NT2/D1 (cell line): ENCODE data around the gene TSHZ3.
A peak's percentile ranks its signal among the peaks of the same experiment; 100 is the strongest.

ENCODE experiments used
- DNase-seq: peaks from one replicate; pipeline ENCODE4 v3.0.0-alpha.2; 2011; ENCODE audit warnings: low read depth, low spot score
- H3K27me3 ChIP-seq: 2 replicates; pipeline ENCODE4 v1.6.0; 2011; ENCODE audit warnings: mild to moderate bottlenecking; ENCODE audit not compliant: insufficient read length, insufficient read depth
- H3K36me3 ChIP-seq: 2 replicates; pipeline ENCODE4 v1.6.1; 2011; ENCODE audit warnings: mild to moderate bottlenecking, low read length, mixed read lengths; ENCODE audit not compliant: insufficient read depth, insufficient read length
- H3K4me1 ChIP-seq: 2 replicates; pipeline ENCODE4 v1.5.1; 2011; ENCODE audit not compliant: insufficient read depth, insufficient read length
- H3K4me3 ChIP-seq: 2 replicates; pipeline ENCODE4 v1.5.1; 2011; ENCODE audit warnings: low read depth; ENCODE audit not compliant: insufficient read length
- H3K9ac ChIP-seq: 2 replicates; pipeline ENCODE4 v1.6.0; 2011; ENCODE audit warnings: low read depth; ENCODE audit not compliant: insufficient read length
- H3K9me3 ChIP-seq: 2 replicates; pipeline ENCODE4 v1.5.1; 2011; ENCODE audit warnings: mild to moderate bottlenecking, low read length; ENCODE audit not compliant: insufficient read depth
- SUZ12 ChIP-seq: IDR thresholded peaks from 2 replicates; pipeline ENCODE4 v1.6.1; 2011; ENCODE audit not compliant: insufficient read length, insufficient read depth; ENCODE audit errors: extremely low read depth
- YY1 ChIP-seq: IDR thresholded peaks from 2 replicates; pipeline ENCODE4 v1.6.1; 2011; ENCODE audit not compliant: insufficient read length, insufficient read depth
- ZNF274 ChIP-seq: IDR thresholded peaks from 2 replicates; pipeline ENCODE4 v1.6.1; 2011; ENCODE audit warnings: mild to moderate bottlenecking, low read depth, low read length

Gene TSHZ3

GRCh38 chr19:31350033-31350692 lies 927 bp upstream of the TSHZ3 start:
- DNase-seq = no peak
- Histone ChIP-seq H3K27me3 (peaks cover 81% of the 10 kb centered on the region), H3K36me3 (no peaks in the 10 kb centered on the region), H3K4me1 (peaks cover 7% of the 10 kb centered on the region), H3K4me3 (peak overlapping the region; percentile 28), H3K9me3 (no peaks in the 10 kb centered on the region), H3K9ac (no peak overlapping the region)
- TF ChIP-seq SUZ12 = no peak
- TF ChIP-seq ZNF274 = no peak
- TF ChIP-seq YY1 = no peak

DNA sequence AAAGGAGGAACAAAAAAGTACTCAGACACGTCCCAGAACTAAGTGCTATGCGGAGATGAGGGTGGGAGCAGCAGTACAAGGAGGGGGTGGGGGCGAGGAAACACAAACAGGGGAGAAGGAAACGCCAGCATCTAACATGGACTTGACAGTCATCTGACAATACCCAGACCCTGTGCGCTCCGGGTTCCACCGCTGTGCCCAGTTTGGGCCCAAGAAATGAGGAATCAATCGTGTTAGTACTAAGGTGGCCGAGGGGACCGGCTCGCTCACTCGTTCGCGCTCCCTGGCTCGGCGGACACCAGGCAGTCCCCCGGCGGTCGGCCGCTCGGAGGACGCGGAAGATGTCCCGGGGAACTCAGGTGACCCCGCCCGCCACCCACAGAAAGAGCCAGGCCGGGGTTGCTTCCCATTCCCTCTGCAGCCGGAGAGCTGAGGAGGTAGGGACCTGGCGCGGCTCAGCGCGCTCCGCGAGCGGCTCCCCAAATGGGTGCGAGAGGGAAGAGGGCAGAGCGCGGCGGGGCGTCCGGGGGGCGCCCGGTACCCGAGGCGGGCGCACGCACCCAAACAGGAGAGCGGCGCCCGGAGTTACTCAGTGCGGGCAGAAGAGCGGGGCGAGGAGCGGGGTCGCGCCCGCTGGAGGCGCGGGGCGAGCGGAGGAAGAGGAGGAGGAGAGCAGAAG lies 616 bp downstream of the TSHZ3 start:
- peak overlapping the region; percentile 24 for H3K9ac ChIP-seq

DNA sequence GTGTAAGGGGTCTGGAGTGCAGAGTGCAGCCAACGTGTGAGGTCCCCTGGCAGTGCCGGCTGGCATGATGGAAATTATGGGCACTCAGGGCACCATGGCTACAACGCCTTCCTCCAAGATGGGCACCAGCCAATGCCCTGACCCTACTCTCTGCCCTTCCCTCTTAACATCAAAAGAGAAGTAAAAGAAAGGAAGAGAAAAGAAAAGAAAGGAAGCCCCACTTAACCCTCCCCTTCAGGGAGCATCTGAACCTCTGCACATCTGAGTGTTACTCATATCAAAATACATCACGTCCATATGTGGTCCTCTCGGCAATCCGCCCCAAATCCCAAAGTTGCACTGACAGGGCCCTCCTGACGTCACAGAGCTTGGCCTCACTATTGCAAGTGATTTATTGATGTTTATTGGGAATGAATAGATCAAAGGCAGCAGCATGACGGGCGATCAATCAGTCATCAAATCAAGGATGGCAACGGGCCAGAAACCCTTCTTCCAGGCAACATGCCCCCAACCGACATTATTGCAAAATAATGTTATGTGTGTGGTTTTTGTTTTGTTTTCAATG lies 1.3 kb downstream of the TSHZ3 start:
- TF ChIP-seq YY1 = no peak
- no peak for TF ChIP-seq ZNF274
- TF ChIP-seq SUZ12 = no peak
- no peak overlapping the region for H3K4me3 ChIP-seq
- no peak overlapping the region for H3K9ac ChIP-seq
- peaks cover 6% of the 10 kb centered on the region for H3K4me1 ChIP-seq
- no peak for DNase-seq
- peaks cover 60% of the 10 kb centered on the region for H3K27me3 ChIP-seq
- H3K36me3 ChIP-seq = no peaks in the 10 kb centered on the region
- no peaks in the 10 kb centered on the region for H3K9me3 ChIP-seq

More for the DNA sequence above, 616 bp downstream of the TSHZ3 start:
- DNase-seq = no peak
- Histone ChIP-seq H3K36me3 (no peaks in the 10 kb centered on the region), H3K4me1 (peaks cover 6% of the 10 kb centered on the region), H3K4me3 (peak overlapping the region; percentile 47), H3K9me3 (no peaks in the 10 kb centered on the region), H3K27me3 (peaks cover 67% of the 10 kb centered on the region)
- TF ChIP-seq ZNF274 (no peak), YY1 (no peak), SUZ12 (no peak)

- no peak for DNase-seq
- TF ChIP-seq SUZ12 (no peak), ZNF274 (no peak), YY1 (no peak)
These were observed 1.9 kb downstream of the TSHZ3 start for GRCh38 chr19:31347354-31347753.

DNA sequence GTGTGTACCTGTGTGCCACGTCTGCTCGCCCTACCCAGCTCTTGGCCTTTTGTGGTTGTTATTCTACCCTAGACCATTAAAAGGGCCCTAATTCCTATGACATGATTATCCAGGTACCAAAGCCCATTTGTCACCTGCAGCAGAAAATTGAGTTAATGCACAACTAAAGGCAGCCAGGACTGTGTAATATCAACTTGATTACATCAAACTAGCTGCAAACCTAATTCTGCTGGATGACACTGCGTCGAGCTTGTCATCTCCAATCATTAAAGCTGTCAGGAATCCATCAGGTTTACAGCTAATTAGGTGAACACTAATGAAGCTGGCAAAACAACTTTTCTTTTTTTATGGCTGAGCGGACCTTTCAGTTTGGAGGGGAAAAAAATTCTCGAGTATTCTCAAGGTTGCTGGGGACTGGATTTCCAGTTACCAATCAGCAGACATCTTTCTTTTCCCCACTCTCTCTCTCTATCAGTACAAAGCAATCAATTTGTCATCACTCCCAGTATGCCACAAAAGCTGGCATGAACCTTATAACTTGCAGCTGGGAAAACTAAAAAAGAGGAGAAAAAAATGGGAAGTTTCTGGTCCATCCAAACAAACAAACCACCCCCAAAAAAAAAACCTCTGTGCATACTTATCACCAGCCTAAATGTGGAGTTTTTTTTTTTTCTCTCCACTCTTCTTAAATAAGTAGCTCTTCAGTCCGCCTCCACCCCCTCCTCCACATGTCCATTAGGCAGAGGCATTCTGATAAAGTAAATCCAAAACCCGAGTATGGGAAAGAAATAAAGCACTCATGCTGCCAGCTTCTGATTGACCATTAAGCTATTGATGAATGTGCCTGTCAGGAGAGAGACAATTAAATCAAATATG lies 2.8 kb downstream of the TSHZ3 start:
- no peak for DNase-seq
- TF ChIP-seq ZNF274 (no peak), SUZ12 (no peak)
- peaks cover 45% of the 10 kb centered on the region for H3K27me3 ChIP-seq
- H3K4me3 ChIP-seq = no peak overlapping the region
- H3K36me3 ChIP-seq = no peaks in the 10 kb centered on the region
- no peak overlapping the region for H3K9ac ChIP-seq
- no peaks in the 10 kb centered on the region for H3K9me3 ChIP-seq
- H3K4me1 ChIP-seq = no peaks in the 10 kb centered on the region

More at GRCh38 chr19:31347354-31347753, 1.9 kb downstream of the TSHZ3 start:
- Histone ChIP-seq H3K4me3 (no peak overlapping the region), H3K36me3 (no peaks in the 10 kb centered on the region), H3K9ac (no peak overlapping the region), H3K27me3 (peaks cover 54% of the 10 kb centered on the region), H3K9me3 (no peaks in the 10 kb centered on the region), H3K4me1 (peaks cover 2% of the 10 kb centered on the region)

DNA sequence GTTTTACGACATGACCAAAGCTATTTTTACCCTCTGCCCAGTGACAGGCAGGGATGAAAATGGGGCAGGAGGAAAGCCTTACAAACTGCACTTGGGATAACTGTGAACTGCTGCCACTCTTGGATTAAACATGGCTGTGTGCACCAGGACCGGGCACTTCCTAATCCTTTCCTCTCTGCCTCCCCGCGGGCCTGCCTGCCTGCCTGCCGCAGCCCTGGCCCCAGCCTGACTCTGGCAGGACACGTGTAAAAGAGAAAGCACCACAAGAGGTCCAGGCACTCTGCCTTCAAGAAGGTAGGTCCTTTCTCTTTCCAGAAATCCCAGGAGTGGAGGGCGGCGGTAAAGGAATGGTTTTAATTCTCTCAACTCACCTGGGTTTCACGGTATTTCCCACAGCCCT lies 4.8 kb downstream of the TSHZ3 start:
- H3K27me3 ChIP-seq = peaks cover 39% of the 10 kb centered on the region
- H3K9me3 ChIP-seq = no peaks in the 10 kb centered on the region
- no peak overlapping the region for H3K9ac ChIP-seq
- TF ChIP-seq SUZ12 (no peak), ZNF274 (no peak), YY1 (no peak)
- no peaks in the 10 kb centered on the region for H3K4me1 ChIP-seq
- H3K36me3 ChIP-seq = no peaks in the 10 kb centered on the region
- no peak overlapping the region for H3K4me3 ChIP-seq
- DNase-seq = no peak

GRCh38 chr19:31342926-31343325 lies 6.3 kb downstream of the TSHZ3 start:
- TF ChIP-seq SUZ12 = no peak
- TF ChIP-seq ZNF274 = no peak
- no peak for TF ChIP-seq YY1
- Histone ChIP-seq H3K4me1 (no peaks in the 10 kb centered on the region), H3K9ac (no peak overlapping the region), H3K36me3 (no peaks in the 10 kb centered on the region), H3K27me3 (peaks cover 28% of the 10 kb centered on the region), H3K9me3 (no peaks in the 10 kb centered on the region), H3K4me3 (no peak overlapping the region)
- no peak for DNase-seq
